NT2/D1 (cell line): Measurements from ENCODE around the gene SLC22A12.

Experiments used
- DNase-seq: peaks from one replicate; pipeline ENCODE4 v3.0.0-alpha.2; 2011; ENCODE audit warnings: low read depth, low spot score
- H3K27me3 ChIP-seq: 2 replicates; pipeline ENCODE4 v1.6.0; 2011; ENCODE audit warnings: mild to moderate bottlenecking; ENCODE audit not compliant: insufficient read length, insufficient read depth
- H3K36me3 ChIP-seq: 2 replicates; pipeline ENCODE4 v1.6.1; 2011; ENCODE audit warnings: mild to moderate bottlenecking, low read length, mixed read lengths; ENCODE audit not compliant: insufficient read depth, insufficient read length
- H3K4me1 ChIP-seq: 2 replicates; pipeline ENCODE4 v1.5.1; 2011; ENCODE audit not compliant: insufficient read depth, insufficient read length
- H3K4me3 ChIP-seq: 2 replicates; pipeline ENCODE4 v1.5.1; 2011; ENCODE audit warnings: low read depth; ENCODE audit not compliant: insufficient read length
- H3K9ac ChIP-seq: 2 replicates; pipeline ENCODE4 v1.6.0; 2011; ENCODE audit warnings: low read depth; ENCODE audit not compliant: insufficient read length
- H3K9me3 ChIP-seq: 2 replicates; pipeline ENCODE4 v1.5.1; 2011; ENCODE audit warnings: mild to moderate bottlenecking, low read length; ENCODE audit not compliant: insufficient read depth
- SUZ12 ChIP-seq: IDR thresholded peaks from 2 replicates; pipeline ENCODE4 v1.6.1; 2011; ENCODE audit not compliant: insufficient read length, insufficient read depth; ENCODE audit errors: extremely low read depth
- YY1 ChIP-seq: IDR thresholded peaks from 2 replicates; pipeline ENCODE4 v1.6.1; 2011; ENCODE audit not compliant: insufficient read length, insufficient read depth
- ZNF274 ChIP-seq: IDR thresholded peaks from 2 replicates; pipeline ENCODE4 v1.6.1; 2011; ENCODE audit warnings: mild to moderate bottlenecking, low read depth, low read length

The SLC22A12 gene

DNA sequence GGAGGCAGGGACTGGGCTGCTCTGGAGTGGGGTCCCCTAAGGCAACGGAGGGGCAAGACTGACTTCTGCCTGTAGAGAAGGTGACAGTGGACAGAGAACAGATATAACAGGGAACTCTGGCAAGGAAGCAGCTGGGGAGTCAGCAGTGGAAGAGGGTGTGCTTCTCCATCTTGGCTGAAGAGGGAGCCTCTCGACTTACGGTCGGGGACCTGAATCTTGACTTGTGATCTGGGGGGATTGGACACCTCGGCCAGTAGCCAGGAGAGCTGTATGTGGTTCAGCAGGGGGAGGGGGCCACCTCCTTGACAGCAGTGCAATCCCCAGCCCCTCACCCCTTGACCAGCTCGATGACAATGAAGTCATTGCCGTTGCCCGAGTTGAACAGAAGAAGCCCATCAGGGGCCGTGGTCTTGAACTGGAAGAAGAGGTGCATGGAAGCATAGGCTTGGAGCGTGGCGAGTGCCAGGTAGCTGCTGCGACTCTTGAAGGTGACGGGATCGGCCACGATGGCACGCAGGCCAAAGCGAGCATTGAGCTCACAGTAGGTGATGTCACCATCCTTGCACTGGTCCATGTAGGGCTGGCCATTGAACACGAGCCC is 60.0 kb downstream of the SLC22A12 start:
- DNase-seq = no peak

More for the DNA sequence above, 60.0 kb downstream of the SLC22A12 start:
- Histone ChIP-seq H3K9ac (no peak overlapping the region), H3K9me3 (no peaks in the 10 kb centered on the region), H3K4me3 (no peak overlapping the region), H3K36me3 (no peaks in the 10 kb centered on the region), H3K27me3 (no peaks in the 10 kb centered on the region), H3K4me1 (peaks cover 19% of the 10 kb centered on the region)
- TF ChIP-seq ZNF274 (no peak), YY1 (no peak), SUZ12 (no peak)
